ENCODE results near the gene OFD1. TPM values are rescaled to one million over a fixed set of nuclear protein-coding genes. Genes with fewer than 3 reads are reported as not detected.

Gene OFD1
- total and polyA plus RNA-seq, 2 of the 8 experiments (the other 6 are each of a cell fraction or from before 2014, with no cell fraction given) = 8.0 to 23.4 TPM

GRCh38 chrX:13711141-13711540, 23.4 kb upstream of the OFD1 start (continued):
- no peak for TF ChIP-seq ATF2 (IDR thresholded peaks at IDR 0.05; ENCODE audit: low read length)
- no peak for TF ChIP-seq SP4 (IDR thresholded peaks at IDR 0.05; ENCODE audit: low read length)
- no peak for TF ChIP-seq POU5F1 (IDR thresholded peaks at IDR 0.05; ENCODE audit: low read depth, low read length)
- TF ChIP-seq YY1 (IDR thresholded peaks at IDR 0.05; ENCODE audit: low read depth, low read length) = no peak
- no peak for TF ChIP-seq NRF1 (IDR thresholded peaks at IDR 0.05; ENCODE audit: low read depth, low read length)
- no peak for TF ChIP-seq CBX8 (IDR thresholded peaks at IDR 0.05; ENCODE audit: borderline replicate concordance, low read depth, low read length)
- no peak for TF ChIP-seq USF2 (IDR thresholded peaks at IDR 0.05; ENCODE audit: low read length)

Measured in H1 (cell line).